HepG2 (cell line): ENCODE results near the gene THOC5. TPM values are rescaled to one million over a fixed set of nuclear protein-coding genes. Genes with fewer than 3 reads are reported as not detected.

Experiments
- ATAC-seq: fragments of 200-7000 bp; cut with Tn5 transposase; 3 replicates; pipeline ENCODE4 v1.9.1; 2020; ENCODE audit warnings: mild to moderate bottlenecking, moderate library complexity
- BruUV-seq: library from RNA; stranded (reverse); fragments of 400-500 nt; replicated peaks from 2 replicates; lab custom pipeline; 2021; lab: Mats Ljungman, UMichigan
- CTCF ChIA-PET: fragments of 300-600 bp; formaldehyde crosslinking; extraction: SDS; loops from one replicate; lab custom pipeline; 2021; ENCODE audit warnings: low total read pairs, inconsistent platforms, low intra/inter-chr PET ratio; lab: Yijun Ruan, JAX
- POLR2A ChIA-PET: fragments of 350-600 bp; sonication (Branson Sonifier 250); formaldehyde crosslinking; loops from one replicate; lab custom pipeline; 2020; ENCODE audit warnings: antibody characterized with exemption, inconsistent platforms; lab: Yijun Ruan, JAX
- DNase-seq: peaks from one replicate; pipeline ENCODE4 v3.0.0-alpha.2; 2015; ENCODE audit warnings: low spot score
- FAIRE-seq: peaks from 3 replicates; lab custom pipeline; 2011; peaks lifted over from hg19 to GRCh38; lab: Jason Lieb, UNC
- H2AFZ ChIP-seq: one replicate; pipeline ENCODE4 v1.6.1; 2011; ENCODE audit warnings: low read length, inconsistent platforms
- H3K27ac ChIP-seq: fragments of 300-600 bp; 3 replicates; pipeline ENCODE4 v1.8.0; 2011; ENCODE audit warnings: mixed run types, mild to moderate bottlenecking, mixed read lengths, low read length, inconsistent platforms; ENCODE audit not compliant: insufficient read depth; ENCODE audit errors: extremely low read length
- H3K27me3 ChIP-seq, 2 experiments: fragments of 200-600 bp in 1 of 2; 2 replicates in 1 of 2; 3 replicates in 1 of 2; pipeline versions ENCODE4 v1.6.0 to v1.8.0; 2011; ENCODE audit warnings: low read length in 2 of 2, mild to moderate bottlenecking in 2 of 2, moderate library complexity in 2 of 2, inconsistent platforms in 1 of 2; ENCODE audit not compliant: insufficient read depth in 2 of 2, control insufficient read depth in 1 of 2
- H3K36me3 ChIP-seq, 2 experiments: fragments of 200-600 bp in 1 of 2; replicated peaks in 1 of 2; 2 replicates in 1 of 2; 3 replicates in 1 of 2; pipeline versions ENCODE4 v1.5.1 to v1.8.0; 2011; ENCODE audit warnings: low read length in 2 of 2, inconsistent platforms in 1 of 2; ENCODE audit not compliant: insufficient read depth in 2 of 2, control insufficient read depth in 1 of 2
- H3K4me1 ChIP-seq: 2 replicates; pipeline ENCODE4 v1.5.1; 2012; ENCODE audit warnings: low read length, inconsistent platforms; ENCODE audit not compliant: insufficient read depth
- H3K4me2 ChIP-seq: 2 replicates; pipeline ENCODE4 v1.6.0; 2011; ENCODE audit warnings: low read depth, low read length, inconsistent platforms
- H3K4me3 ChIP-seq, 3 experiments: fragments of 200-600 bp in 1 of 3; sonication (generic), shearing (Covaris generic) in 1 of 3; replicated peaks in 1 of 3; 2 replicates each; pipeline ENCODE4 v1.5.1; 2011 to 2016; ENCODE audit warnings: low read length in 3 of 3, inconsistent platforms in 2 of 3, low read depth in 2 of 3, mild to moderate bottlenecking in 2 of 3, control low read depth in 1 of 3, mixed read lengths in 1 of 3; ENCODE audit not compliant: insufficient read depth in 1 of 3
- H3K79me2 ChIP-seq: one replicate; pipeline ENCODE4 v1.6.1; 2011; ENCODE audit warnings: low read length, inconsistent platforms; ENCODE audit not compliant: insufficient read depth
- H3K9ac ChIP-seq: 2 replicates; pipeline ENCODE4 v1.6.0; 2011; ENCODE audit warnings: mild to moderate bottlenecking, low read depth, low read length, inconsistent platforms; ENCODE audit not compliant: insufficient read depth
- H3K9me3 ChIP-seq: 2 replicates; pipeline ENCODE4 v1.5.1; 2012; ENCODE audit warnings: mild to moderate bottlenecking, low read length
- H4K20me1 ChIP-seq: 2 replicates; pipeline ENCODE4 v1.6.0; 2011; ENCODE audit warnings: inconsistent platforms, mild to moderate bottlenecking, low read length, moderate library complexity; ENCODE audit not compliant: insufficient read depth
- DBP ChIP-seq: sonication (generic); formaldehyde crosslinking; IDR thresholded peaks from 2 replicates; pipeline ENCODE4 v1.4.0; 2020; ENCODE audit warnings: missing genetic modification reagents; ENCODE audit errors: not compliant biosample characterization
- EHMT2 ChIP-seq: fragments of 200-600 bp; sonication (generic); IDR thresholded peaks from 2 replicates; pipeline ENCODE4 v1.7.0; 2017; ENCODE audit warnings: antibody characterized with exemption, low read depth, low read length, borderline replicate concordance
- MAFF ChIP-seq: IDR thresholded peaks from 2 replicates; pipeline ENCODE4 v1.6.1; 2011; ENCODE audit warnings: low read depth, low read length, improper control_type of control experiment
- MYPOP ChIP-seq: sonication (generic); formaldehyde crosslinking; IDR thresholded peaks from 2 replicates; pipeline ENCODE4 v1.8.1; 2023; ENCODE audit warnings: mild to moderate bottlenecking, moderate library complexity, missing genetic modification reagents
- POLR2AphosphoS2 ChIP-seq: IDR thresholded peaks from 2 replicates; pipeline ENCODE4 v1.6.1; 2011; ENCODE audit warnings: low read depth, low read length, improper control_type of control experiment
- RXRA ChIP-seq: sonication (generic); formaldehyde crosslinking; IDR thresholded peaks from 2 replicates; pipeline ENCODE4 v1.5.1; 2020; ENCODE audit warnings: missing genetic modification reagents
- WIZ ChIP-seq: sonication (generic); formaldehyde crosslinking; IDR thresholded peaks from 2 replicates; pipeline ENCODE4 v1.5.1; 2020; ENCODE audit warnings: mild to moderate bottlenecking, missing genetic modification reagents
- ZNF770 ChIP-seq: sonication (generic); formaldehyde crosslinking; IDR thresholded peaks from 2 replicates; pipeline ENCODE4 v1.5.0; 2020; ENCODE audit warnings: mild to moderate bottlenecking, missing genetic modification reagents
- WGBS: methylation state at CpG from one replicate; pipeline ENCODE4 v1.1.6; 2017; ENCODE audit warnings: low lambda C conversion rate; 5-methylcytosine and 5-hydroxymethylcytosine counted together
- in situ Hi-C: cut with HindIII; loops from 2 replicates; pipeline ENCODE4 v1.10.0; 2017; ENCODE audit warnings: low pct_unique_long_range_greater_than_20kb; ENCODE audit not compliant: extremely low pct_ligation_motif_present
- intact Hi-C: fragments of 100-400 bp; cut with micrococcal nuclease; formaldehyde crosslinking; loops from one replicate; pipeline ENCODE4 v1.10.0; 2022; ENCODE audit not compliant: unreplicated experiment
- polyA plus RNA-seq, 8 experiments: library from polyadenylated mRNA; depleted of rRNA in 3 of 8; stranded (reverse) in 7 of 8; unstranded in 1 of 8; fragments of >200 nt; fragmentation: Illumina TruSeq in 4 of 8; extraction: Trizol in 4 of 8; gene quantifications; 2 replicates each; pipeline versions ENCODE4 v1.2.1 to v1.2.3, GENCODE V29; 2011 to 2016; ENCODE audit warnings: low read depth in 4 of 8, missing spikeins in 1 of 8, mixed read lengths in 1 of 8; ENCODE audit not compliant: insufficient read depth in 1 of 8
- total RNA-seq, 5 experiments: library from RNA; depleted of rRNA; stranded (reverse); fragments of >200 nt; fragmentation: Illumina TruSeq; extraction: Trizol; gene quantifications; 2 replicates each; pipeline ENCODE4 v1.2.3, GENCODE V29; 2016; ENCODE audit warnings: low read depth in 1 of 5

THOC5 gene
- total and polyA plus RNA-seq, 2 of the 13 experiments (the other 11 are each of a cell fraction or from before 2014, with no cell fraction given), result 45.8 to 46.7 TPM

- Histone ChIP-seq H3K9ac (no peak overlapping the region), H3K4me2 (no peak overlapping the region), H3K36me3 (peaks cover 22 to 67% of the 10 kb centered on the region in 2 experiments), H3K27ac (no peak overlapping the region), H3K79me2 (no peaks in the 10 kb centered on the region), H4K20me1 (no peaks in the 10 kb centered on the region), H3K27me3 (no peaks in the 10 kb centered on the region), H3K4me1 (no peaks in the 10 kb centered on the region), H2AFZ (no peak overlapping the region), H3K9me3 (no peaks in the 10 kb centered on the region), H3K4me3 (no peak overlapping the region)
- no TSS peak for BruUV-seq
- no peak for TF ChIP-seq POLR2AphosphoS2
- TF ChIP-seq WIZ (CRISPR knock-in tag), result no peak
- no peak for TF ChIP-seq MAFF
- no peak for TF ChIP-seq DBP
- TF ChIP-seq MYPOP (CRISPR knock-in tag), result no peak
- no peak for TF ChIP-seq RXRA (CRISPR knock-in tag)
- no peak for TF ChIP-seq ZNF770 (CRISPR knock-in tag)
- no peak for TF ChIP-seq EHMT2
- ChIA-PET CTCF (no interaction called here), POLR2A (no interaction called here)
- intact Hi-C loops, result no loop called here
- ATAC-seq, result no peak
- no peak for FAIRE-seq
- no peak for DNase-seq
- in situ Hi-C loops, result loop anchor here (10.0 kb wide), 1 partner anchor 116 kb away; no protein-coding TSS in a partner anchor
- 94% methylated on average over 2 of the region's 2 CpGs for WGBS
Measured at GRCh38 chr22:29510542-29510941, 43.0 kb downstream of the THOC5 start.
